ENCODE measurements around the gene TTC9C. TPM values are rescaled to one million over a fixed set of nuclear protein-coding genes. Genes with fewer than 3 reads are reported as not detected.
A peak's percentile ranks its signal among the peaks of the same experiment; 100 is the strongest.
"Not testable (repeated sequence)": the region's sequence is repeated elsewhere in the genome, so short reads cannot be mapped to it uniquely, and the experiment has no call there.

TTC9C gene
- total and polyA plus RNA-seq, 2 donors from 2014 or later: 24.8 to 39.2 TPM

GRCh38 chr11:62757846-62758788 lies 29.8 kb downstream of the TTC9C start:
- no peak for TF ChIP-seq CTCF (IDR thresholded peaks at IDR 0.05; ENCODE audit: borderline replicate concordance, extremely low read depth, insufficient read depth)
- Histone ChIP-seq H3K9me3 (ENCODE audit: control insufficient read depth in 2 of 3, insufficient read depth in 1 of 3, low read length in 3 of 3) (no peaks in the 10 kb centered on the region), H3K9ac (ENCODE audit: low read length in 3 of 3) (no peak overlapping the region), H3K4me1 (ENCODE audit: control insufficient read depth in 2 of 3, insufficient read depth in 2 of 3, low read depth in 1 of 3, low read length in 3 of 3) (peaks cover 0 to 15% (median 15%) of the 10 kb centered on the region in 3 donors), H3K27me3 (ENCODE audit: control insufficient read depth, insufficient read depth, low read length) (no peaks in the 10 kb centered on the region), H3K4me3 (ENCODE audit: low read length in 3 of 3) (no peak overlapping the region), H3K36me3 (ENCODE audit: control insufficient read depth in 2 of 3, insufficient read depth in 3 of 3, low read length in 3 of 3) (no peaks in the 10 kb centered on the region), H3K27ac (ENCODE audit: low read depth in 2 of 2, low read length in 2 of 2) (no peak overlapping the region)
- intact Hi-C loops (cut with DNase I): no loop called here
- FAIRE-seq: no peak
- no peak for DNase-seq

- H3K27ac ChIP-seq (ENCODE audit: low read depth in 2 of 2, low read length in 2 of 2); FAIRE-seq; H3K9ac ChIP-seq (ENCODE audit: low read length in 3 of 3); DNase-seq; H3K36me3 ChIP-seq (ENCODE audit: control insufficient read depth in 2 of 3, insufficient read depth in 3 of 3, low read length in 3 of 3); intact Hi-C loops (cut with DNase I); H3K9me3 ChIP-seq (ENCODE audit: control insufficient read depth in 2 of 3, insufficient read depth in 1 of 3, low read length in 3 of 3); H3K27me3 ChIP-seq (ENCODE audit: control insufficient read depth, insufficient read depth, low read length): not testable (repeated sequence)
- Histone ChIP-seq H3K4me3 (ENCODE audit: low read length in 3 of 3) (peak overlapping the region in 2 of 3 donors; percentile 11 to 95), H3K4me1 (ENCODE audit: control insufficient read depth in 2 of 3, insufficient read depth in 2 of 3, low read depth in 1 of 3, low read length in 3 of 3) (peaks cover 0 to 11% (median 10%) of the 10 kb centered on the region in 3 donors)
Measured at GRCh38 chr11:62760867-62761227, 32.6 kb downstream of the TTC9C start.

- DNase-seq: peak in 2 of 5 donors; percentile 54 to 64
- intact Hi-C loops (cut with DNase I): no loop called here
- Histone ChIP-seq H3K4me1 (ENCODE audit: control insufficient read depth in 2 of 3, insufficient read depth in 2 of 3, low read depth in 1 of 3, low read length in 3 of 3) (peaks cover 0 to 8% (median 7%) of the 10 kb centered on the region in 3 donors), H3K27ac (ENCODE audit: low read depth in 2 of 2, low read length in 2 of 2) (peak overlapping the region; percentile 92 to 99), H3K36me3 (ENCODE audit: control insufficient read depth in 2 of 3, insufficient read depth in 3 of 3, low read length in 3 of 3) (peaks cover 4 to 15% (median 10%) of the 10 kb centered on the region in 3 donors), H3K9me3 (ENCODE audit: control insufficient read depth in 2 of 3, insufficient read depth in 1 of 3, low read length in 3 of 3) (no peaks in the 10 kb centered on the region), H3K4me3 (ENCODE audit: low read length in 3 of 3) (peak overlapping the region; percentile 74 to 87 (median 86)), H3K9ac (ENCODE audit: low read length in 3 of 3) (peak overlapping the region; percentile 59 to 78 (median 65)), H3K27me3 (ENCODE audit: control insufficient read depth, insufficient read depth, low read length) (no peaks in the 10 kb centered on the region)
- FAIRE-seq: no peak
- no peak for TF ChIP-seq CTCF (IDR thresholded peaks at IDR 0.05; ENCODE audit: borderline replicate concordance, extremely low read depth, insufficient read depth)
Measured at GRCh38 chr11:62770778-62771143, 42.5 kb downstream of the TTC9C start.

Data from kidney (tissue), 14 donors.